Smooth muscle cell (in vitro differentiated cells): Measurements from ENCODE around the gene HAUS8. TPM values are rescaled to one million over a fixed set of nuclear protein-coding genes. Genes with fewer than 3 reads are reported as not detected.
"Not testable (repeated sequence)": the region's sequence is repeated elsewhere in the genome, so short reads cannot be mapped to it uniquely, and the experiment has no call there.

ENCODE experiments used
- DNase-seq: peaks from one replicate; lab custom pipeline; 2025; ENCODE audit not compliant: unreplicated experiment; lab: John Stamatoyannopoulos, UW
- H2AFZ ChIP-seq: fragments of 200-600 bp; sonication (generic); 2 replicates; pipeline ENCODE4 v1.6.0; 2016; ENCODE audit warnings: antibody characterized with exemption, low read depth, mild to moderate bottlenecking
- H3F3A ChIP-seq: fragments of 200-600 bp; sonication (generic); 2 replicates; pipeline ENCODE4 v1.6.0; 2017; ENCODE audit warnings: antibody characterized with exemption, low read depth
- H3K27ac ChIP-seq: fragments of 200-600 bp; sonication (generic); 2 replicates; pipeline ENCODE4 v1.5.1; 2016; ENCODE audit warnings: low read depth, mild to moderate bottlenecking
- H3K27me3 ChIP-seq: fragments of 200-600 bp; sonication (generic); 2 replicates; pipeline ENCODE4 v1.6.1; 2016; ENCODE audit warnings: low read depth, mild to moderate bottlenecking
- H3K36me3 ChIP-seq: fragments of 200-600 bp; sonication (generic); 2 replicates; pipeline ENCODE4 v1.5.1; 2016; ENCODE audit warnings: low read depth
- H3K4me1 ChIP-seq: fragments of 200-600 bp; sonication (generic); 2 replicates; pipeline ENCODE4 v1.5.1; 2016; ENCODE audit warnings: low read depth
- H3K4me2 ChIP-seq: fragments of 200-600 bp; sonication (generic); 2 replicates; pipeline ENCODE4 v1.6.0; 2016; ENCODE audit warnings: mild to moderate bottlenecking
- H3K4me3 ChIP-seq: fragments of 200-600 bp; sonication (generic); 2 replicates; pipeline ENCODE4 v1.5.1; 2016; ENCODE audit warnings: mild to moderate bottlenecking
- H3K79me2 ChIP-seq: fragments of 200-600 bp; sonication (generic); 2 replicates; pipeline ENCODE4 v1.6.0; 2016; ENCODE audit warnings: low read depth, mild to moderate bottlenecking
- H3K9ac ChIP-seq: fragments of 200-600 bp; sonication (generic); 2 replicates; pipeline ENCODE4 v1.6.0; 2016; ENCODE audit warnings: low read depth
- H3K9me3 ChIP-seq: fragments of 200-600 bp; sonication (generic); replicated peaks from 2 replicates; pipeline ENCODE4 v1.5.1; 2016; ENCODE audit warnings: low read depth
- H4K20me1 ChIP-seq: fragments of 200-600 bp; sonication (generic); 2 replicates; pipeline ENCODE4 v1.6.0; 2016; ENCODE audit warnings: low read depth
- CTCF ChIP-seq: fragments of 200-600 bp; sonication (generic); IDR thresholded peaks from 2 replicates; pipeline ENCODE4 v1.5.1; 2017; ENCODE audit warnings: borderline replicate concordance, mild to moderate bottlenecking, antibody characterized with exemption; ENCODE audit not compliant: insufficient read depth, poor library complexity, severe bottlenecking
- WGBS: methylation state at CpG from one replicate; pipeline ENCODE4 v1.1.7; 2016; ENCODE audit warnings: low lambda C conversion rate; 5-methylcytosine and 5-hydroxymethylcytosine counted together
- polyA plus RNA-seq: library from polyadenylated mRNA; unstranded; fragments of >200 nt; fragmentation: Nextera tagmentation; extraction: Ambion mirVana; gene quantifications from 2 replicates; pipeline ENCODE4 v1.2.1, GENCODE V29; 2016
- total RNA-seq: library from RNA; depleted of rRNA; stranded (reverse); fragments of >200 nt; gene quantifications from 2 replicates; pipeline ENCODE4 v1.2.3, GENCODE V29; 2014

HAUS8 gene
- total and polyA plus RNA-seq, 2 experiments from 2014 or later, result 6.3 to 7.4 TPM

GRCh38 chr19:17020823-17021222, 54.4 kb downstream of the HAUS8 start:
- H3K4me1 ChIP-seq, result peaks cover 5% of the 10 kb centered on the region
- no peaks in the 10 kb centered on the region for H3F3A ChIP-seq
- no peak overlapping the region for H3K4me2 ChIP-seq
- H2AFZ ChIP-seq, result no peak overlapping the region
- H3K4me3 ChIP-seq, result no peak overlapping the region
- no peak for TF ChIP-seq CTCF
- H3K9me3 ChIP-seq, result no peaks in the 10 kb centered on the region
- H3K79me2 ChIP-seq, result no peaks in the 10 kb centered on the region
- peaks cover 8% of the 10 kb centered on the region for H3K27me3 ChIP-seq
- H3K9ac ChIP-seq, result no peak overlapping the region
- no peaks in the 10 kb centered on the region for H3K36me3 ChIP-seq
- WGBS, result 97% methylated on average over 2 of the region's 2 CpGs
- no peak overlapping the region for H3K27ac ChIP-seq
- no peak for DNase-seq
- H4K20me1 ChIP-seq, result no peaks in the 10 kb centered on the region

DNA sequence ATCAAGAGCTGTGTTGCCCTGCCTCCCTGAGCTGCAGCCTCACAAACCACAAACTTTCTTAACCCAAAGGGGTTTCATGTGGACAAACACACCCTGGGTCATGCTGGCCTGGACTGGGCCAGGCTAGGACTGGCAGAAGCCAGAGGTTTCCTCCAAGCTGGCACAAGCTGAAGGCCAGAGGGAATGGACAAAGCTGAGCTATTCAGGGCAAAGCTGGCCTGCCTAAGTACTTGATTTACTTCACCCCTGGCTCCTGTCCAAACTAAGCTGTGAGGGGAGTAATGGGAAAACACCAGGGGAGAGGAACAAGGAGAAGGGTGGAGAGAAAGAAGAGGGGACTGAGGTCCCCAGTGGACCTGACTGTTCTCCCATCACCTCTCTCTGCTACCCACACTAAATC, 54.9 kb downstream of the HAUS8 start:
- H3K9ac ChIP-seq, result no peak overlapping the region
- peaks cover under 1% of the 10 kb centered on the region for H3K4me1 ChIP-seq
- no peak overlapping the region for H2AFZ ChIP-seq
- peaks cover 4% of the 10 kb centered on the region for H3K27me3 ChIP-seq
- no peak overlapping the region for H3K27ac ChIP-seq
- H3K36me3 ChIP-seq, result no peaks in the 10 kb centered on the region
- no peaks in the 10 kb centered on the region for H4K20me1 ChIP-seq
- H3K4me3 ChIP-seq, result no peak overlapping the region
- no peak overlapping the region for H3K4me2 ChIP-seq
- H3F3A ChIP-seq, result no peaks in the 10 kb centered on the region
- H3K79me2 ChIP-seq, result no peaks in the 10 kb centered on the region
- H3K9me3 ChIP-seq, result no peaks in the 10 kb centered on the region
- DNase-seq, result no peak
- TF ChIP-seq CTCF, result no peak

DNA sequence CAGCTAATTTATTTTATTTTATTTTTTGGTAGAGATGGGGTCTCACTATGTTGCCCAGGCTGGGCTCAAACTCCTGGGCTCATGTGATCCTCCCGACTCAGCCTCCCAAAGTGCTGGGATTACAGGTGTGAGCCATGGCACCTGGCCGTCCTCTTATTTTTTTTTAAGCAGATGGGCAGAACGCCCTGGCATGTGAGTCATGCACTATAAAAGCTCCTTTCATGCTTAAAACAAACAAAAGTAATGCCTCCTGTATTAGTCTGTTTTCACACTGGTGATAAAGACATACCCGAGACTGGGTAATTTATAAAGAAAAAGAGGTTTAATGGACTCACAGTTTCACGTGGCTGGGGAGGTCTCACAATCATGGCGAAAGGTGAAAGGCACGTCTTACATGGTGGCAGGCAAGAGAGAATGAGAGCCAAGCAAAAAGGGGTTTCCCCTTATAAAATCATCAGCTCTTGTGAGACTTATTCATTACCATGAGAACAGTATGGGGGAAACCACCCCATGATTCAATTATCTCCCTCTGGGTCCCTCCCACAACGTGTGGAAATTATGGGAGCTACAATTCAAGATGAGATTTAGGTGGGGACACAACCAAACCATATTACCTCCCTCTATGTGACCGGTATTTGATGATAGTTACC, 60.9 kb downstream of the HAUS8 start:
- H3K36me3 ChIP-seq, H3K4me1 ChIP-seq: not testable (repeated sequence)
- 67% methylated on average over 9 of the region's 9 CpGs for WGBS

GRCh38 chr19:17011485-17011884, 63.8 kb downstream of the HAUS8 start:
- Histone ChIP-seq H3K27ac (no peak overlapping the region), H4K20me1 (no peaks in the 10 kb centered on the region), H3K36me3 (no peaks in the 10 kb centered on the region), H3K4me2 (no peak overlapping the region), H3K4me1 (no peaks in the 10 kb centered on the region), H3K79me2 (no peaks in the 10 kb centered on the region), H3F3A (no peaks in the 10 kb centered on the region), H3K9ac (no peak overlapping the region), H3K9me3 (no peaks in the 10 kb centered on the region), H3K4me3 (no peak overlapping the region), H3K27me3 (no peaks in the 10 kb centered on the region), H2AFZ (no peak overlapping the region)
- no peak for DNase-seq
- 95% methylated on average over 16 of the region's 16 CpGs for WGBS
- no peak for TF ChIP-seq CTCF

More for the DNA sequence above, 60.9 kb downstream of the HAUS8 start:
- H2AFZ ChIP-seq, H3K9me3 ChIP-seq, H3K4me2 ChIP-seq, H3F3A ChIP-seq, H3K4me3 ChIP-seq, DNase-seq, H3K27ac ChIP-seq, H3K9ac ChIP-seq, H3K79me2 ChIP-seq, H4K20me1 ChIP-seq, H3K27me3 ChIP-seq: not testable (repeated sequence)
